IgD-negative memory B cell (primary cell): ENCODE measurements around the gene GTF2IRD2. TPM values are rescaled to one million over a fixed set of nuclear protein-coding genes. Genes with fewer than 3 reads are reported as not detected.
"Not testable (repeated sequence)": the region's sequence is repeated elsewhere in the genome, so short reads cannot be mapped to it uniquely, and the experiment has no call there.

ENCODE experiments used
- H3K27ac Mint-ChIP-seq, 3 donors: one replicate each; pipeline ENCODE4 v1.8.0; 2020 to 2022; ENCODE audit warnings: mild to moderate bottlenecking in 3 of 3, mixed read lengths in 3 of 3, moderate library complexity in 1 of 3
- H3K27me3 Mint-ChIP-seq: one replicate; pipeline ENCODE4 v1.8.0; 2021; ENCODE audit warnings: mixed read lengths
- H3K36me3 Mint-ChIP-seq: one replicate; pipeline ENCODE4 v1.8.0; 2020; ENCODE audit warnings: mild to moderate bottlenecking, mixed read lengths
- H3K4me1 Mint-ChIP-seq, 3 donors: one replicate each; pipeline ENCODE4 v1.8.0; 2020 to 2022; ENCODE audit warnings: mixed read lengths in 3 of 3, mild to moderate bottlenecking in 1 of 3
- H3K4me3 Mint-ChIP-seq, 4 donors: one replicate each; pipeline ENCODE4 v1.8.0; 2020 to 2022; ENCODE audit warnings: mild to moderate bottlenecking in 4 of 4, mixed read lengths in 4 of 4, moderate library complexity in 3 of 4
- H3K9me3 Mint-ChIP-seq, 3 donors: one replicate each; pipeline ENCODE4 v1.8.0; 2020 to 2021; ENCODE audit warnings: mixed read lengths in 3 of 3, mild to moderate bottlenecking in 1 of 3
- polyA plus RNA-seq: library from polyadenylated mRNA; unstranded; fragments of 300-500 nt; fragmentation: Illumina TruSeq; gene quantifications from one replicate; pipeline ENCODE4 v1.2.3, GENCODE V29; 2021

The GTF2IRD2 gene
- polyA plus RNA-seq, result 12.6 TPM

- H3K27ac Mint-ChIP-seq, result peak within 1 kb of the TSS in 2 of 3 donors; percentile 62 to 80
- not testable (repeated sequence) for H3K9me3 Mint-ChIP-seq, H3K36me3 Mint-ChIP-seq, H3K4me1 Mint-ChIP-seq, H3K27me3 Mint-ChIP-seq
- H3K4me3 Mint-ChIP-seq, result peak within 1 kb of the TSS; percentile 73 to 86 (median 79)
Observed at GRCh38 chr7:74850833-74851721, at the start of gene GTF2IRD2. Gene GTF2IRD2 (minus strand): TSS chr7:74851605. CDS start chr7:74836378, 15,227 bp downstream.

DNA sequence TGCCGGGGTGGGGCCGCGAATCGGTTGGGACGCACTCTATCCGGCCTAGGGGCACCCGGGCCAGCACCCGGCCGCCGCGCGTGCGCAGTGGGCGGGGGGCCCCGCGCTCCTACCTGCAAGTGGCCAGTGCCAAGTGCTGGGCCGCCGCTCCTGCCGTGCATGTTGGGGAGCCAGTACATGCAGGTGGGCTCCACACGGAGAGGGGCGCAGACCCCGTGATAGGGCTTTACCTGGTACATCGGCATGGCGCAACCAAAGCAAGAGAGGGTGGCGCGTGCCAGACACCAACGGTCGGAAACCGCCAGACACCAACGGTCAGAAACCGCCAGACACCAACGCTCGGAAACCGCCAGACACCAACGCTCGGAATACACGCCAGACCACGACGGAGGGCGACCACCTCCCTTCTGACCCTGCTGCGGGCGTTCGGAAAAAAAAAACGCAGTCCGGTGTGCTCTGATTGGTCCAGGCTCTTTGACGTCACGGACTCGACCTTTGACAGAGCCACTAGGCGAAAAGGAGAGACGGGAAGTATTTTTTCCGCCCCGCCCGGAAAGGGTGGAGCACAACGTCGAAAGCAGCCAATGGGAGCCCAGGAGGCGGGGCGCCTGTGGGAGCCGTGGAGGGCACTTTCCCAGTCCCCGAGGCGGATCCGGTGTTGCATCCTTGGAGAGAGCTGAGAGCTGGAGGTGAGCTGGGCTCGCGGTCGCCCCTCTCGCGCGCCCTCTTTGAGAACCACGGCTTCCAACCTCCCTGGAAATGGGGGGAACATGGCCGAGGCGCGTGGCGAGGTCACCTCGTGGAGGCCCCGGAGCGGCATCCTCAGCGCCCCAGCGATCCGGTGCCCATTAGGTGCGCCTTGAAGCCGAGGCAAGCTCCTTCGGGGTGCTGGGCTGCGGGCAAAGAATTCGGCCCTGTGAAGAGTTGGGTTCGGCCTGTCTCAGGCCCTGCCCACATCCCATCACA lies 39.0 kb upstream of the GTF2IRD2 start:
- H3K9me3 Mint-ChIP-seq, H3K27me3 Mint-ChIP-seq, H3K36me3 Mint-ChIP-seq, H3K4me1 Mint-ChIP-seq: not testable (repeated sequence)
- H3K4me3 Mint-ChIP-seq, result peak overlapping the region; percentile 85 to 93 (median 90)
- peak overlapping the region in 2 of 3 donors; percentile 57 to 86 for H3K27ac Mint-ChIP-seq

DNA sequence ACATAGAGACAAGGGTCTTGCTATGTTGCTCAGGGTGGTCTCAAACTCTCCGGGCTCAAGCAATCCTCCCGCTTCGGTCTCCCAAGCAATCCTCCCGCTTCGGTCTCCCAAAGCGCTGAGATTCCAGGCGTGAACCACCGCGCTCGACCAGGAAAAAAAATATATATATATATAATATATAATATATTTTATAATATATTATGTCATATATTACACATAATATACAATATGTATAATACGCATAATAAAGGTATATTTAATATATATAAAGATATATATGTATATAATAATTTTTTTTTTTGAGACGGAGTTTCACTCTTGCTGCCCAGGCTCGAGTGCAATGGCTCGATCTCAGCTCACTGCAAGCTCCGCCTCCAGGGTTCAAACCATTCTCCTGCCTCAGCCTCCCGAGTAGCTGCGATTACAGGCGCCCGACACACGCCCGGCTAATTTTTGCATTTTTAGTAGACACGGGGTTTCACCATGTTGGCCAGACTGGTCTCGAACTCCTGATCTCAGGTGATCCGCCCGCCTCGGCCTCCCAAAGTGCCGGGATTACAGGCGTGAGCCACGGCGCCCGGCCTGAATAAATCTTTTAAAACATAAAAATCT lies 38.2 kb upstream of the GTF2IRD2 start:
- H3K36me3 Mint-ChIP-seq, H3K4me1 Mint-ChIP-seq, H3K27me3 Mint-ChIP-seq, H3K9me3 Mint-ChIP-seq, H3K27ac Mint-ChIP-seq: not testable (repeated sequence)
- H3K4me3 Mint-ChIP-seq, result peak overlapping the region in 2 of 4 donors; percentile 47 to 55

DNA sequence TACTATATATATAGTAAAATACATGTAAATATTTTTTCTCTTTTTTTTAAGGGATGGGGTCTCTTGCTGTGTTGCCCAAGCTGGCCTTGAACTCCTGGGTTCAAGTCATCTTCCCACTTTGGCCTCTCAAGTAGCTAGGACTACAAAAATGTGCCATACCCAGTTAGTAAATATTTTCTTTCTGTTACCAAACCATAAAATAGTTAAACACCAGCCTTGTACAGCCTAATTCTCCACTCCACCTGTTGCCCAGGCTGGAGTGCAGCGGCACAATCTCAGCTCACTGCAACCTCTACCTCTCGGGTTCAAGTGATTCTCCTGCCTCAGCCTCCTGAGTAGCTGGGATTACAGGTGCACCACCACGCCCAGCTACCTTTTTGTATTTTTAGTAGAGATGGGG lies 33.9 kb upstream of the GTF2IRD2 start:
- H3K4me3 Mint-ChIP-seq, H3K27me3 Mint-ChIP-seq, H3K9me3 Mint-ChIP-seq, H3K27ac Mint-ChIP-seq, H3K36me3 Mint-ChIP-seq, H3K4me1 Mint-ChIP-seq: not testable (repeated sequence)

DNA sequence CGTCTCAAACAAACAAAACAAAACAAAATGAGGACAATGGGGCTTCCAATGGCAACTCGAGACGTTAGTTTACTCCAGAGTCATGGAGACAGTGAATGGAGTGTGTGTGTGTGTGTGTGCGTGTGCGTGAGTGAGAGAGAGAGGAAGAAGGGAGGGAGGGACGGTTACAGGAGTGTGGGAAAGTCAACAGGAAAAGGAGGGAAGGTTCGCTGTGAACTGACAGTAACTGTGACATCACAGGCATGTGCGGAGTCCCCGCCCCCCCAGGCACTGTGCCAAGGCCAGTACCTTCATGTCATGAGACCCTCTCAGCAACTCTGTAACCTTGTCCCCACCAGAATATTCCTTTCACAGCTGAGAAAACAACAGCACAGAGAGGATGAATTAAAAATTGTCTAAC lies 30.7 kb upstream of the GTF2IRD2 start:
- H3K4me1 Mint-ChIP-seq, H3K27me3 Mint-ChIP-seq, H3K36me3 Mint-ChIP-seq, H3K9me3 Mint-ChIP-seq, H3K27ac Mint-ChIP-seq, H3K4me3 Mint-ChIP-seq: not testable (repeated sequence)

DNA sequence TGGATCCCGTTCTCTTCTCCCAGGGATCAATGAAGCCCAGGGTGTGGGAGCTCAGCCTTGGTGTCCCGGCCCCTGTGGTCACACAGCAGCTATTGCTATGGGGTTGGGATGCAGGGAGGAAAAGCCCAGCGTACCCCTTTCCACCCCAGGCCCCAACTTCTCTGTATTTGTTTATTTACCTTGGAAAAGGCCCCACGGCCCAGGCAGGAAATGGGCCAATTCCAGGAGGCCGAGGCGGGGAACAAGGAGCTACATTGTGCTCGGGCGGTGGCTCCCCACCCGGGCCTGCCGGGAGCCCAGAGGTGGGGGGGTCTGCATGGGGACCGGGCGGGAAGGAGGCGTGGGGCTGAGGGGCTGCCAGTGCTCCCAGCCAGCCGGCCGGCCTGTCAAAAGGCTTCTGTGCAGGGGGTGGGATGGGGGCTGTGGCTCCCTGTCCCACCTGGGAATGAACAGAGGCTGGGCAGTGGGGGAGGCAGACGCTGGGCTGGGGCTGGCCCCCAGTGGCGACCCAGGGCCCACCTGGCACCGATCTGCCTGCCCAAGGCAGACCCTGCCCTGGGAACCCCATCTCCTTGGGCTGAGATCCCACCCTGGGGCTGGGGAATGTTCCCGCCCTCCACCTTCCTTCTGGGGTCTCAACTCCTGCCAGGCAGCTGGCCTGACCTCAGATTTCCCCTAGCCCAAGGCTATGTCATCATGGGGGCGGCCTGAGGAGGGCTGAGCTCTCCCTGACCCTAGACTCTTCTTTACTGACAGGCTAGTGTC lies 23.5 kb upstream of the GTF2IRD2 start:
- H3K4me1 Mint-ChIP-seq, H3K27ac Mint-ChIP-seq, H3K9me3 Mint-ChIP-seq, H3K27me3 Mint-ChIP-seq, H3K4me3 Mint-ChIP-seq, H3K36me3 Mint-ChIP-seq: not testable (repeated sequence)

- not testable (repeated sequence) for H3K27me3 Mint-ChIP-seq, H3K9me3 Mint-ChIP-seq, H3K4me3 Mint-ChIP-seq, H3K36me3 Mint-ChIP-seq, H3K27ac Mint-ChIP-seq, H3K4me1 Mint-ChIP-seq
Observed at GRCh38 chr7:74874104-74874747, 22.8 kb upstream of the GTF2IRD2 start.

DNA sequence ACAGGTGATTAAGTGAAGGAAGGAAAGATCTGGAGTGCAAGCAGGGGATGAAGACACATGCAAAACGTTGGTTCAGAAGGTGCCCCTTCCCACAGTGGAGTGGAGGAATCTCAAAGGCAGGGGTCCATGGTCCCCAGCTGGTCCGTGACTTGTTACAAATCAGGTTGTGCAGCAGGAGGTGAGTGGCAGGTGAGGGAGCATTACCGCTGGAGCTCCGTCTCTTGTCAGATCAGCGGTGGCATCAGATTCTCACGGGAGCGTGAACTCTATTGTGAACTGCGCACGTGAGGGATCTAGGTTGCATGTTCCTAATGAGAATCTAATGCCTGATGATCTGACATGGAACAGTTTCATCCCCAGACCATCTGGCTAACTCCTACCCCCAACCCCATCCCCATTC lies 21.1 kb upstream of the GTF2IRD2 start:
- not testable (repeated sequence) for H3K27ac Mint-ChIP-seq, H3K4me3 Mint-ChIP-seq, H3K36me3 Mint-ChIP-seq, H3K9me3 Mint-ChIP-seq, H3K27me3 Mint-ChIP-seq, H3K4me1 Mint-ChIP-seq

DNA sequence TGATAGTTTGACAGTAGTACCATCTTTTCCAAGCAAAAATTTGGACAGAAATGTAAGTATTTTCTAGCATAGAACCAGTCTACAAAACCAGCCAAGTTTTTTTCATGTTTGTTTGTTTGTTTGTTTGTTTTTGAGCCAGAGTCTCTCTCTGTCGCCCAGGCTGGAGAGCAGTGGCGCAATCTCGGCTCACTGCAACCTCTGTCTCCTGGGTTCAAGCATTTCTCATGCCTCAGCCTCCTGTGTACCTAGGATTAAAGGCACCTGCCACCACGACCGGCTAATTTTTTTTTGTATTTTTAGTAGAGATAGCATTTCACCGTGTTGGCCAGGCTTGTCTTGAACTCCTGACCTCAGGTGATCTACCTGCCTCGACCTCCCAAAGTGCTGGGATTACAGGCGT lies 14.4 kb upstream of the GTF2IRD2 start:
- H3K9me3 Mint-ChIP-seq, H3K27ac Mint-ChIP-seq, H3K27me3 Mint-ChIP-seq, H3K4me1 Mint-ChIP-seq, H3K36me3 Mint-ChIP-seq, H3K4me3 Mint-ChIP-seq: not testable (repeated sequence)

- H3K4me1 Mint-ChIP-seq, H3K9me3 Mint-ChIP-seq, H3K27ac Mint-ChIP-seq, H3K27me3 Mint-ChIP-seq, H3K36me3 Mint-ChIP-seq, H3K4me3 Mint-ChIP-seq: not testable (repeated sequence)
Observed at GRCh38 chr7:74849853-74850252, 1.6 kb downstream of the GTF2IRD2 start.

GRCh38 chr7:74830411-74830810 lies 21.0 kb downstream of the GTF2IRD2 start:
- not testable (repeated sequence) for H3K4me3 Mint-ChIP-seq

GRCh38 chr7:74829959-74830358 lies 21.4 kb downstream of the GTF2IRD2 start:
- H3K27me3 Mint-ChIP-seq, H3K4me3 Mint-ChIP-seq, H3K27ac Mint-ChIP-seq, H3K4me1 Mint-ChIP-seq, H3K36me3 Mint-ChIP-seq, H3K9me3 Mint-ChIP-seq: not testable (repeated sequence)

More at GRCh38 chr7:74830411-74830810, 21.0 kb downstream of the GTF2IRD2 start:
- not testable (repeated sequence) for H3K27me3 Mint-ChIP-seq, H3K4me1 Mint-ChIP-seq, H3K27ac Mint-ChIP-seq, H3K9me3 Mint-ChIP-seq, H3K36me3 Mint-ChIP-seq

- H3K27me3 Mint-ChIP-seq, H3K9me3 Mint-ChIP-seq: not testable (repeated sequence)
Observed at GRCh38 chr7:74821259-74821658, 30.1 kb downstream of the GTF2IRD2 start.

DNA sequence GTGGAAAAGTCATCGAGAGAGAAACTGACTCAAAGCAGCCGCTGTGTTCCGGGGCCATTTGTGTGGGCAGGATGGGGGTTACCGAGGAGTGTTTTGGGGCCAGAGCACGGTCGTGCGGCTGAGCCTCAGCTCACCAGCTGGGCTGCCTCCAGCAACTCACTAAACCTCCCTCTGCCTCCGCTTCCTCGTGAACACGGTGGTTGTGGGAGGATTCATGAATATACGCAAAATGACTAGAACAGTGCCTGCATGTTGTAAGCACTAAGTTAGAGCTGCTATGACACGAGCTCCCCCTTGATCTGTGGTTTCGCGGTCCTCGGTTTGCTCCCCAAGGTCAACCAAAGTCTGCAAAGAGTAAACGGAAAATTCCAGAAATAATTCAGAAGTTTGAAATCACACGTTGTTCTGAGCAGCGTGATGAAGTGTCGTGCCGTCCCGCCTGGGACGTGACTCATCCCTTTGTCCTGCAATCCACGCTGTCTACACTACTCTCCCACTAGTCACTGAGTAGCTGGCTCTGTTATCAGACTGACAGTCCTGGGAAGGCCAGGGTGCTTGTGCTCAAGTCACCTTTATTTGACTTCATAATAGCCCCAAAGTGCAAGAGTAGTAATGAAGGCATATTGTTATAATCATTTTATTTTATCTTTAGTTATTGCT lies 31.1 kb downstream of the GTF2IRD2 start:
- H3K9me3 Mint-ChIP-seq, H3K27me3 Mint-ChIP-seq, H3K27ac Mint-ChIP-seq, H3K4me1 Mint-ChIP-seq, H3K4me3 Mint-ChIP-seq, H3K36me3 Mint-ChIP-seq: not testable (repeated sequence)

More at GRCh38 chr7:74821259-74821658, 30.1 kb downstream of the GTF2IRD2 start:
- H3K36me3 Mint-ChIP-seq, H3K27ac Mint-ChIP-seq, H3K4me1 Mint-ChIP-seq, H3K4me3 Mint-ChIP-seq: not testable (repeated sequence)
